SK-N-SH (cell line): Measurements from ENCODE around the gene BLCAP. TPM values are rescaled to one million over a fixed set of nuclear protein-coding genes. Genes with fewer than 3 reads are reported as not detected.

Experiments used
- CTCF ChIA-PET: fragments of 300-600, 350-600 bp; formaldehyde crosslinking; extraction: SDS; loops from one replicate; lab custom pipeline; 2021; lab: Yijun Ruan, JAX
- POLR2A ChIA-PET: fragments of 350-600 bp; sonication (Branson Sonifier 250); formaldehyde crosslinking; extraction: SDS; loops from one replicate; lab custom pipeline; 2020; ENCODE audit warnings: antibody characterized with exemption, inconsistent platforms; lab: Yijun Ruan, JAX
- DNase-seq: peaks from one replicate; pipeline ENCODE4 v3.0.0; 2012
- H2AFZ ChIP-seq: fragments of 200-600 bp; sonication (generic); 2 replicates; pipeline ENCODE4 v1.8.1; 2016; ENCODE audit warnings: antibody characterized with exemption, mild to moderate bottlenecking, low read depth
- H3F3A ChIP-seq: fragments of 200-600 bp; sonication (generic); replicated peaks from 2 replicates; pipeline ENCODE3; 2016; ENCODE audit warnings: antibody characterized with exemption, mild to moderate bottlenecking; ENCODE audit not compliant: insufficient read depth
- H3K27ac ChIP-seq, 2 experiments: fragments of 200-500 bp in 1 of 2; fragments of 200-600 bp in 1 of 2; sonication (Bioruptor generic) in 1 of 2; sonication (generic), shearing (Covaris generic) in 1 of 2; 2 replicates each; pipeline versions ENCODE4 v1.5.1 to v1.6.1; 2014 to 2016; ENCODE audit warnings: low read depth in 2 of 2, inconsistent platforms in 1 of 2, low read length in 1 of 2, mild to moderate bottlenecking in 1 of 2, mixed read lengths in 1 of 2
- H3K27me3 ChIP-seq: fragments of 200-600 bp; sonication (generic), shearing (Covaris generic); 2 replicates; pipeline ENCODE4 v1.6.1; 2016; ENCODE audit warnings: mixed run types; ENCODE audit not compliant: insufficient read depth
- H3K36me3 ChIP-seq, 2 experiments: fragments of 200-500 bp in 1 of 2; fragments of 200-600 bp in 1 of 2; sonication (Bioruptor generic) in 1 of 2; sonication (generic) in 1 of 2; replicated peaks in 1 of 2; 2 replicates each; pipeline versions ENCODE3 to v1.5.1; 2014 to 2016; ENCODE audit warnings: low read length in 1 of 2, mild to moderate bottlenecking in 1 of 2; ENCODE audit not compliant: insufficient read depth in 2 of 2, control insufficient read depth in 1 of 2
- H3K4me1 ChIP-seq, 2 experiments: fragments of 200-500 bp in 1 of 2; fragments of 200-600 bp in 1 of 2; sonication (Bioruptor generic) in 1 of 2; sonication (generic), shearing (Covaris generic) in 1 of 2; 2 replicates each; pipeline versions ENCODE4 v1.5.1 to v1.6.1; 2014 to 2016; ENCODE audit warnings: low read depth in 1 of 2, low read length in 1 of 2, mixed run types in 1 of 2; ENCODE audit not compliant: insufficient read depth in 2 of 2, control insufficient read depth in 1 of 2
- H3K4me2 ChIP-seq: fragments of 200-600 bp; sonication (generic), shearing (Covaris generic); 2 replicates; pipeline ENCODE4 v1.6.1; 2017; ENCODE audit warnings: mixed run types
- H3K4me3 ChIP-seq, 2 experiments: fragments of 200-500 bp in 1 of 2; fragments of 200-600 bp in 1 of 2; sonication (Bioruptor generic) in 1 of 2; sonication (generic), shearing (Covaris generic) in 1 of 2; 2 replicates each; pipeline versions ENCODE4 v1.5.1 to v1.8.1; 2014 to 2016; ENCODE audit warnings: low read depth in 2 of 2, inconsistent platforms in 1 of 2, low read length in 1 of 2, mild to moderate bottlenecking in 1 of 2, mixed read lengths in 1 of 2, moderate library complexity in 1 of 2
- H3K79me2 ChIP-seq: fragments of 200-600 bp; sonication (generic); 2 replicates; pipeline ENCODE4 v1.8.1; 2017; ENCODE audit warnings: mild to moderate bottlenecking; ENCODE audit not compliant: insufficient read depth
- H3K9ac ChIP-seq: fragments of 200-600 bp; sonication (generic); 2 replicates; pipeline ENCODE4 v1.6.1; 2017; ENCODE audit warnings: mixed run types
- H3K9me2 ChIP-seq: fragments of 200-600 bp; sonication (generic); 2 replicates; pipeline ENCODE4 v1.6.1; 2017; ENCODE audit warnings: mixed run types
- H3K9me3 ChIP-seq: fragments of 200-600 bp; sonication (generic); 2 replicates; pipeline ENCODE4 v1.6.1; 2017; ENCODE audit warnings: mixed run types, mild to moderate bottlenecking, moderate library complexity
- H4K20me1 ChIP-seq: fragments of 200-600 bp; sonication (generic); 2 replicates; pipeline ENCODE4 v1.6.1; 2017; ENCODE audit warnings: mild to moderate bottlenecking, mixed run types; ENCODE audit not compliant: insufficient read depth
- ELF1 ChIP-seq: IDR thresholded peaks from 2 replicates; pipeline ENCODE4 v1.4.0; 2012
- EZH2phosphoT487 ChIP-seq: fragments of 200-600 bp; sonication (generic); IDR thresholded peaks from 2 replicates; pipeline ENCODE4 v1.6.1; 2017; ENCODE audit warnings: low read depth, mixed run types, mild to moderate bottlenecking, antibody characterized with exemption, moderate library complexity, borderline replicate concordance
- FOSL2 ChIP-seq: IDR thresholded peaks from 2 replicates; pipeline ENCODE4 v1.4.0; 2012; ENCODE audit warnings: low read depth, mild to moderate bottlenecking, moderate library complexity, borderline replicate concordance
- FOXJ3 ChIP-seq: sonication (generic); formaldehyde crosslinking; IDR thresholded peaks from 2 replicates; pipeline ENCODE4 v1.5.1; 2020; ENCODE audit warnings: mild to moderate bottlenecking, missing genetic modification reagents
- FOXM1 ChIP-seq: IDR thresholded peaks from 2 replicates; pipeline ENCODE4 v1.4.0; 2012; ENCODE audit warnings: low read depth, mild to moderate bottlenecking
- GABPA ChIP-seq: IDR thresholded peaks from 2 replicates; pipeline ENCODE4 v1.4.0; 2012; ENCODE audit warnings: low read depth, mild to moderate bottlenecking
- IRF3 ChIP-seq: fragments of 150-350 bp; IDR thresholded peaks from 2 replicates; pipeline ENCODE4 v1.6.1; 2016; ENCODE audit warnings: mild to moderate bottlenecking, low read depth, low read length
- JUND ChIP-seq: IDR thresholded peaks from 2 replicates; pipeline ENCODE4 v1.4.0; 2012
- MAX ChIP-seq: IDR thresholded peaks from 2 replicates; pipeline ENCODE4 v1.4.0; 2012; ENCODE audit warnings: low read depth
- MXI1 ChIP-seq: IDR thresholded peaks from 2 replicates; pipeline ENCODE4 v1.6.1; 2012; ENCODE audit warnings: mild to moderate bottlenecking, low read depth, low read length, improper control_type of control experiment
- NFIC ChIP-seq: IDR thresholded peaks from 2 replicates; pipeline ENCODE4 v1.4.0; 2012; ENCODE audit warnings: borderline replicate concordance
- POLR2AphosphoS5 ChIP-seq: IDR thresholded peaks from 2 replicates; pipeline ENCODE4 v1.6.1; 2012; ENCODE audit warnings: low read depth, low read length
- RAD21 ChIP-seq: IDR thresholded peaks from 2 replicates; pipeline ENCODE4 v1.6.1; 2012; ENCODE audit warnings: mild to moderate bottlenecking, low read length
- RFX5 ChIP-seq: IDR thresholded peaks from 2 replicates; pipeline ENCODE4 v1.6.1; 2012; ENCODE audit warnings: mild to moderate bottlenecking, improper control_type of control experiment, low read length
- RXRA ChIP-seq: IDR thresholded peaks from 2 replicates; pipeline ENCODE4 v1.4.0; 2012; ENCODE audit warnings: low read depth, mild to moderate bottlenecking, borderline replicate concordance
- SMC3 ChIP-seq: IDR thresholded peaks from 2 replicates; pipeline ENCODE4 v1.6.1; 2012; ENCODE audit warnings: low read depth, low read length, improper control_type of control experiment
- TAF1 ChIP-seq: IDR thresholded peaks from 2 replicates; pipeline ENCODE4 v1.6.1; 2012; ENCODE audit warnings: low read depth, mild to moderate bottlenecking, low read length, moderate library complexity, borderline replicate concordance
- TEAD4 ChIP-seq: IDR thresholded peaks from 2 replicates; pipeline ENCODE4 v1.4.0; 2012; ENCODE audit warnings: mild to moderate bottlenecking, borderline replicate concordance; ENCODE audit not compliant: insufficient read depth
- YY1 ChIP-seq: IDR thresholded peaks from 2 replicates; pipeline ENCODE4 v1.4.0; 2012; ENCODE audit warnings: low read depth, mild to moderate bottlenecking
- WGBS: methylation state at CpG from one replicate; pipeline ENCODE4 v1.1.6; 2017; ENCODE audit warnings: low lambda C conversion rate; 5-methylcytosine and 5-hydroxymethylcytosine counted together
- polyA plus RNA-seq, 3 experiments: library from polyadenylated mRNA; depleted of rRNA; stranded (reverse); fragments of >200 nt; gene quantifications; 2 replicates each; pipeline ENCODE4 v1.2.3, GENCODE V29; 2012

BLCAP gene
- polyA plus RNA-seq, 1 of the 3 experiments (the other 2 are of a cell fraction) = 55.8 TPM

GRCh38 chr20:37505263-37506151 is 22.2 kb downstream of the BLCAP start:
- H3K9me3 ChIP-seq = no peaks in the 10 kb centered on the region
- H3K4me2 ChIP-seq = no peak overlapping the region
- no peaks in the 10 kb centered on the region for H3K27me3 ChIP-seq
- WGBS = 94% methylated on average over 7 of the region's 7 CpGs
- H3K36me3 ChIP-seq = peaks cover 0 to 13% of the 10 kb centered on the region in 2 experiments
- ChIA-PET POLR2A (no interaction called here), CTCF (interaction anchor here (1.0 kb wide), 1 partner anchor 29 kb away, joined by 3 read pairs; no protein-coding TSS in a partner anchor)
- H3K79me2 ChIP-seq = no peaks in the 10 kb centered on the region
- no peak overlapping the region for H3K27ac ChIP-seq
- DNase-seq = no peak
- no peaks in the 10 kb centered on the region for H4K20me1 ChIP-seq
- H3K9me2 ChIP-seq = no peaks in the 10 kb centered on the region
- H3K4me3 ChIP-seq = no peak overlapping the region
- no peak overlapping the region for H3K9ac ChIP-seq
- no peak overlapping the region for H2AFZ ChIP-seq
- no peaks in the 10 kb centered on the region for H3F3A ChIP-seq
- TF ChIP-seq FOXM1 = no peak
- TF ChIP-seq SMC3 = no peak
- no peak for TF ChIP-seq POLR2AphosphoS5
- TF ChIP-seq RAD21 = no peak
- TF ChIP-seq RFX5 = no peak
- no peak for TF ChIP-seq FOSL2
- TF ChIP-seq MAX = no peak
- TF ChIP-seq ELF1 = no peak
- no peaks in the 10 kb centered on the region for H3K4me1 ChIP-seq

GRCh38 chr20:37504404-37505096 is 23.1 kb downstream of the BLCAP start:
- Histone ChIP-seq H3K27ac (no peak overlapping the region), H3K4me2 (no peak overlapping the region), H3K27me3 (no peaks in the 10 kb centered on the region), H3K79me2 (no peaks in the 10 kb centered on the region), H3K9me2 (no peaks in the 10 kb centered on the region), H3F3A (no peaks in the 10 kb centered on the region), H3K9me3 (no peaks in the 10 kb centered on the region), H4K20me1 (no peaks in the 10 kb centered on the region), H3K36me3 (peaks cover 0 to 12% of the 10 kb centered on the region in 2 experiments), H3K4me1 (no peaks in the 10 kb centered on the region), H2AFZ (no peak overlapping the region)
- POLR2A ChIA-PET = no interaction called here
- DNase-seq = no peak
- 52% methylated on average over 3 of the region's 3 CpGs for WGBS
- CTCF ChIA-PET = no interaction called here
- TF ChIP-seq FOSL2 = no peak
- TF ChIP-seq GABPA = no peak
- no peak for TF ChIP-seq MXI1
- no peak for TF ChIP-seq ELF1
- TF ChIP-seq EZH2phosphoT487 = no peak
- no peak for TF ChIP-seq FOXJ3 (CRISPR knock-in tag)
- TF ChIP-seq YY1 = no peak
- TF ChIP-seq JUND = no peak
- no peak for TF ChIP-seq NFIC
- TF ChIP-seq RFX5 = no peak
- TF ChIP-seq RXRA = no peak
- no peak for TF ChIP-seq IRF3
- TF ChIP-seq TEAD4 = no peak
- TF ChIP-seq SMC3 = no peak
- TF ChIP-seq TAF1 = no peak
- TF ChIP-seq, all 33 proteins: peak for 0
- no peak overlapping the region for H3K9ac ChIP-seq
- no peak overlapping the region for H3K4me3 ChIP-seq
